ENCODE data around the gene RCCD1.

DNA sequence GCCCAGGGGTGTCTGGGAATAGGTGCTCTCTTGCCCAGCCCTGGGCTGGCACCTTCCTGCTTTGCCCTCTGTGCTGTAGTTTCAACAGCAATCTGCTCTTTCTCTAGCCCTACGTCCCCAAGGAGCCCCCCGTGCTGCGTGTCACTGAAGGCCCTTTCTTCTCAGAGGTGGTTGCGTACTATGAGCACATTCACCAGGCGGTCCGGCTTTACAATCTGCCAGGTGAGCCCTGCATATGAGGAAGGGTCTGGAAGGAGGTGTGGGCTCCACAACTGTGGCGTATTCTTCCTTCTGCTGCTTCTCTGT is 42.0 kb upstream of the RCCD1 start:
- TF ChIP-seq CTCF (conservative IDR thresholded peaks at IDR 0.05; ENCODE audit: low read length) (no peak), EZH2phosphoT487 (IDR thresholded peaks at IDR 0.05; ENCODE audit: borderline replicate concordance) (no peak)

All from Loucy (cell line).